Suprapubic skin (tissue), 4 donors: ENCODE results near the gene HSP90AB1. TPM values are rescaled to one million over a fixed set of nuclear protein-coding genes. Genes with fewer than 3 reads are reported as not detected.

ENCODE experiments used
- DNase-seq, 2 donors: peaks; one replicate each; pipeline ENCODE4 v3.0.0-alpha.2; 2019; ENCODE audit warnings: low spot score in 2 of 2
- H3K27ac ChIP-seq: fragments of 200-600 bp; sonication (generic); one replicate; pipeline ENCODE4 v1.5.1; 2019
- H3K27me3 ChIP-seq: fragments of 200-600 bp; sonication (generic); one replicate; pipeline ENCODE4 v1.5.1; 2019
- H3K36me3 ChIP-seq: fragments of 200-600 bp; sonication (generic); one replicate; pipeline ENCODE4 v1.5.1; 2019
- H3K4me1 ChIP-seq: fragments of 200-600 bp; sonication (generic); one replicate; pipeline ENCODE4 v1.5.1; 2019
- H3K4me3 ChIP-seq: fragments of 200-600 bp; sonication (generic); one replicate; pipeline ENCODE4 v1.5.1; 2019; ENCODE audit warnings: mild to moderate bottlenecking
- H3K9me3 ChIP-seq: fragments of 200-600 bp; sonication (generic); one replicate; pipeline ENCODE4 v1.5.1; 2019
- EP300 ChIP-seq: sonication (generic); formaldehyde crosslinking; IDR thresholded peaks from one replicate; pipeline ENCODE4 v1.6.1; 2017; ENCODE audit warnings: antibody characterized with exemption
- POLR2A ChIP-seq, 2 donors: fragments of 450-650 bp; IDR thresholded peaks; one replicate each; pipeline ENCODE4 v1.6.1; 2017; ENCODE audit warnings: antibody characterized with exemption in 2 of 2, mild to moderate bottlenecking in 2 of 2, moderate library complexity in 2 of 2
- POLR2AphosphoS5 ChIP-seq, 3 donors: sonication (generic); formaldehyde crosslinking; IDR thresholded peaks; one replicate each; pipeline ENCODE4 v1.6.1; 2017; ENCODE audit warnings: antibody characterized with exemption in 3 of 3
- WGBS: methylation state at CpG from one replicate; pipeline ENCODE4 v1.1.5; 2018; 5-methylcytosine and 5-hydroxymethylcytosine counted together
- total RNA-seq, 4 donors: library from RNA; depleted of rRNA; stranded (reverse); fragments of >200 nt; gene quantifications; one replicate each; pipeline ENCODE4 v1.1.0, GENCODE V29; 2016
- TF ChIP-seq, protein P1 (sequence below), 2 donors: fragments of 200-600 bp in 1 of 2; fragments of 450-650 bp in 1 of 2; sonication (generic) in 1 of 2; IDR thresholded peaks; one replicate each; pipeline ENCODE4 v1.5.1; 2016 to 2019; ENCODE audit warnings: antibody characterized with exemption in 2 of 2, mild to moderate bottlenecking in 1 of 2, moderate library complexity in 1 of 2

Gene HSP90AB1
- total RNA-seq, 4 donors from 2014 or later, result 450 to 830 (median 678) TPM

DNA sequence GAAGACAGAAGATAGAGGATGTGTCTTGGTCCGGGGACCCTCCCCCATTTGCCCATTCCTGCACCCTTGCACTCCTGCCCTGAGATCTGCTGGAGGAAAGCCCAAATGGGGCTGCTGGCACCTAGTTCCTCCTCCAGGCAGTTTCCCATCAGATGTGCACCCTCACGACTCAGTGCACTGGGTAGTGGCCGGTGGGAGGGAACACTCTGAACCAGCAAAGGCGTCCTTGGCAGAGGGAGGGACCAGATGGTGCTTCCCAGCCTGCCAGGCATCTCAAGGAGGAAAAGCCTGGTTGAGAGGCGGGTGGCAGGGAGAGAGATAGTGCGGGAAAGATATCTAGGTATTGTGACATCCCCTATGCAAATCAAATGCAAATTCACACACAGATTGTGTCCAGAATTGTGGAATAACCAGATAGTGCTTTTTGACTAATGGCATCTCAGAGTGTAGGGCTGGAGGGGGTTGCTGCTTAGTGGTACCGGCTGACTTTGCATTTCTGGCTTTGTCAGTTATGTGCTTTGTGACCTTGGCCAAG, 42.9 kb downstream of the HSP90AB1 start:
- Histone ChIP-seq H3K4me1 (peaks cover 3% of the 10 kb centered on the region), H3K4me3 (no peak overlapping the region), H3K27me3 (peaks cover 62% of the 10 kb centered on the region), H3K27ac (no peak overlapping the region), H3K9me3 (no peaks in the 10 kb centered on the region), H3K36me3 (no peaks in the 10 kb centered on the region)
- WGBS, result 36% methylated on average over 6 of the region's 7 CpGs
- no peak for DNase-seq
- TF ChIP-seq EP300 (no peak), POLR2AphosphoS5 (IDR thresholded peaks at IDR 0.05) (no peak), POLR2A (IDR thresholded peaks at IDR 0.05) (no peak)
- TF ChIP-seq, protein P1, sequence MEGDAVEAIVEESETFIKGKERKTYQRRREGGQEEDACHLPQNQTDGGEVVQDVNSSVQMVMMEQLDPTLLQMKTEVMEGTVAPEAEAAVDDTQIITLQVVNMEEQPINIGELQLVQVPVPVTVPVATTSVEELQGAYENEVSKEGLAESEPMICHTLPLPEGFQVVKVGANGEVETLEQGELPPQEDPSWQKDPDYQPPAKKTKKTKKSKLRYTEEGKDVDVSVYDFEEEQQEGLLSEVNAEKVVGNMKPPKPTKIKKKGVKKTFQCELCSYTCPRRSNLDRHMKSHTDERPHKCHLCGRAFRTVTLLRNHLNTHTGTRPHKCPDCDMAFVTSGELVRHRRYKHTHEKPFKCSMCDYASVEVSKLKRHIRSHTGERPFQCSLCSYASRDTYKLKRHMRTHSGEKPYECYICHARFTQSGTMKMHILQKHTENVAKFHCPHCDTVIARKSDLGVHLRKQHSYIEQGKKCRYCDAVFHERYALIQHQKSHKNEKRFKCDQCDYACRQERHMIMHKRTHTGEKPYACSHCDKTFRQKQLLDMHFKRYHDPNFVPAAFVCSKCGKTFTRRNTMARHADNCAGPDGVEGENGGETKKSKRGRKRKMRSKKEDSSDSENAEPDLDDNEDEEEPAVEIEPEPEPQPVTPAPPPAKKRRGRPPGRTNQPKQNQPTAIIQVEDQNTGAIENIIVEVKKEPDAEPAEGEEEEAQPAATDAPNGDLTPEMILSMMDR (IDR thresholded peaks at IDR 0.05), result no peak

DNA sequence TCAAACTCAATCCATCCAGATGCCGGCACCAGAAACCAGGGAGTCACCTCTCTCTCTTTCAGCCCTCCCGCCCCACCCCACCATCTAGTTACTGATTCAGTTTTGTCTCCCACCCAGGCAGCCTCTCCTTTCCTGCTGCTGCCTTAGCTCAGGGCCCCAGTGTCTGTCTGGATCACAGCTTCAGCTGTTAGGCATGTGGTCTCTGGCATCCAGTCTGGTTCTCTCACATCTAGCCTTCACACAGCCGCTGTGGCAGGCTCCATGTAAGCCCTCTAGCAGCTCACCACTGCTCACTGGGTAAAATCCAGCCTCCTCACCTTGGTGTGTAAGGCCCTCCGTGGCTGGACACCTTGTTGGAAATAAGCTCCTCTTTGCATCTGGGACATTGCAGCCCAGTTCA, 44.9 kb downstream of the HSP90AB1 start:
- 65% methylated on average over 4 of the region's 4 CpGs for WGBS
- Histone ChIP-seq H3K9me3 (no peaks in the 10 kb centered on the region), H3K4me3 (no peak overlapping the region), H3K4me1 (peaks cover 4% of the 10 kb centered on the region), H3K27ac (no peak overlapping the region), H3K36me3 (no peaks in the 10 kb centered on the region), H3K27me3 (peaks cover 77% of the 10 kb centered on the region)
- TF ChIP-seq EP300, result no peak
- TF ChIP-seq POLR2A (IDR thresholded peaks at IDR 0.05), result no peak
- TF ChIP-seq POLR2AphosphoS5 (IDR thresholded peaks at IDR 0.05), result no peak
- DNase-seq, result no peak

DNA sequence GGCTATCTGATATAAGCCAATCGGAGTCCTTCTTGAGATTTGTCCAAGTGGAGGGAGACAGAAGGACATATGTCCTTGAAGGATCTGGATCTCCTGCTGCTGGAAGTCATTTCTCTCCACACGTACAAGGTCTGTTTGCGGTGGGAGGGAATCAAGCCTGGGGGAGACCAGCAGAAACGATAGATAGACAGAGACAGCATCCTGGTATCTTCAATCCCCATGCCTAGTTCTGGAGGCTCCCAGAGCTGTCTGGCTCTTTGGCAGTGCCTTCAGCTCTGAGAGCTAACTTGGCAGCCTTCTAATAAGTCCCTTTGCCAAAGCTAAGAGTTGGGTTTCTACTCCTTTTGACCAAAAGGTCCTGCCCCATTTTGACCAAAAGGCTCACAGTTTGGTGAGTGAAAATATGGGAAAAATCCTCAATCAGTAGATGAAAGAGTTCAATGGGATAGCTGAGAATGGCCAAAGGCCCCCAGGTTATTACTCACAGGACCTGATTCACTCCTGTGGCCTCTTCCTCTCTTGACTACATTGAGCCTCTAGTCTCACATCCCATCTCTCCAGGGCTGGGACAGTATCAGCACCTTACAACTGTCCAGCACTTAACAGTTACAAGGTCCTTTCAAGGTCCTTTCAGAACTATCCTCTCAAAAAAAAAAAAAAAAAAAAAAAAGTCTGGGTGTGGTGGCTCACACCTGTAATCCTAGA, 45.9 kb downstream of the HSP90AB1 start:
- Histone ChIP-seq H3K27ac (no peak overlapping the region), H3K27me3 (peaks cover 80% of the 10 kb centered on the region), H3K9me3 (no peaks in the 10 kb centered on the region), H3K4me1 (peaks cover 13% of the 10 kb centered on the region), H3K4me3 (no peak overlapping the region), H3K36me3 (no peaks in the 10 kb centered on the region)
- 73% methylated on average over 4 of the region's 4 CpGs for WGBS
- TF ChIP-seq POLR2A (IDR thresholded peaks at IDR 0.05) (no peak), POLR2AphosphoS5 (IDR thresholded peaks at IDR 0.05) (no peak), EP300 (no peak)
- TF ChIP-seq, protein P1 (IDR thresholded peaks at IDR 0.05), result no peak
- no peak for DNase-seq

DNA sequence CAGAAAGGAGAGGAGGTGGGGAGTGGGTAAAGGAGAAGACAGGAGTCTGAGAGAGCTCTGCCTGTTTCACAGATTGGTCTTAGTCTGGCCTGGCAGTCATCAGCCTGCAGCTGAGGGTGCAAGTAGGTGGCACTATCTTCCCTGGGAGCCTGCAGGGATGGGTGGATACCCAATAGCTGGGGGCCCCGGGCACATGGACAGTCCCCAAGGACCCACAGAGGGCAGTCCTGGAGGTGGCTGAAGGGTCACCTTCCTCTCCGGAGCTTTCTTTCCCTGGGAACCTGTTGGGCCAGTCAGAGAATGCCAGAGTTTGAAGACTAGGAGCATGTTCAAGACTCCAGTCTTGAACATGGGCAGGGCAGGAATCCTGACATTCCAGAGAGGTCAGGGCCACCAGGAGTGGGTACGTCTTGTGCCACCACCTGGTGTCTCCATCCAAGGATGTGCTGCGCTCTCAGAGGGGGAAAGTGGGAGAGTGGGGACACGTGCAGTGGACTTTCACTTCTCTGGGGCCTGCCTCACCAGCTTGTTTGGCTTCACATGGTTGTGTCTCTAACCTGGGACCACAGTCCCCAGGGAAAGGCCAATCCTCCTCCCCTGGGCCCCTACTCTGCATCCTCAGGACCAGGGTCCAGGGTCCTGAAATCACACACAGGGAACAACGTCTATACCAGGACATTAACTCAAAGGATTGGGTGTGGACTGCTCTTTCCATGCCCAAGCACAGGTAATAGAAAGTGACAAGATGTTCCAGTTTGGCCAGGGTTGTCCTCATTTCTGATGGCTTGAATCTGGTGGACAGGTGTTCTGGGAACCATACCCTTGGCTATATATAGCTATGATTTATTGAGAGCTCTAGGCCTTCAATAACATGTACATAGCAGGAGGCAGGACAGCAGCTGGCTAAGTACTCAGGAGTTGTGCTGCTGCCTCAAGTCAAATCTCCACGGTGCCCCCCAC, 48.2 kb downstream of the HSP90AB1 start:
- no peak for DNase-seq
- Histone ChIP-seq H3K9me3 (no peaks in the 10 kb centered on the region), H3K27me3 (peaks cover 70% of the 10 kb centered on the region), H3K27ac (no peak overlapping the region), H3K4me3 (no peak overlapping the region), H3K4me1 (peaks cover 14% of the 10 kb centered on the region), H3K36me3 (peaks cover 1% of the 10 kb centered on the region)
- WGBS, result 78% methylated on average over 7 of the region's 7 CpGs
- TF ChIP-seq POLR2AphosphoS5 (IDR thresholded peaks at IDR 0.05), result no peak
- no peak for TF ChIP-seq POLR2A (IDR thresholded peaks at IDR 0.05)
- TF ChIP-seq, protein P1 (IDR thresholded peaks at IDR 0.05), result no peak
- TF ChIP-seq EP300, result no peak

DNA sequence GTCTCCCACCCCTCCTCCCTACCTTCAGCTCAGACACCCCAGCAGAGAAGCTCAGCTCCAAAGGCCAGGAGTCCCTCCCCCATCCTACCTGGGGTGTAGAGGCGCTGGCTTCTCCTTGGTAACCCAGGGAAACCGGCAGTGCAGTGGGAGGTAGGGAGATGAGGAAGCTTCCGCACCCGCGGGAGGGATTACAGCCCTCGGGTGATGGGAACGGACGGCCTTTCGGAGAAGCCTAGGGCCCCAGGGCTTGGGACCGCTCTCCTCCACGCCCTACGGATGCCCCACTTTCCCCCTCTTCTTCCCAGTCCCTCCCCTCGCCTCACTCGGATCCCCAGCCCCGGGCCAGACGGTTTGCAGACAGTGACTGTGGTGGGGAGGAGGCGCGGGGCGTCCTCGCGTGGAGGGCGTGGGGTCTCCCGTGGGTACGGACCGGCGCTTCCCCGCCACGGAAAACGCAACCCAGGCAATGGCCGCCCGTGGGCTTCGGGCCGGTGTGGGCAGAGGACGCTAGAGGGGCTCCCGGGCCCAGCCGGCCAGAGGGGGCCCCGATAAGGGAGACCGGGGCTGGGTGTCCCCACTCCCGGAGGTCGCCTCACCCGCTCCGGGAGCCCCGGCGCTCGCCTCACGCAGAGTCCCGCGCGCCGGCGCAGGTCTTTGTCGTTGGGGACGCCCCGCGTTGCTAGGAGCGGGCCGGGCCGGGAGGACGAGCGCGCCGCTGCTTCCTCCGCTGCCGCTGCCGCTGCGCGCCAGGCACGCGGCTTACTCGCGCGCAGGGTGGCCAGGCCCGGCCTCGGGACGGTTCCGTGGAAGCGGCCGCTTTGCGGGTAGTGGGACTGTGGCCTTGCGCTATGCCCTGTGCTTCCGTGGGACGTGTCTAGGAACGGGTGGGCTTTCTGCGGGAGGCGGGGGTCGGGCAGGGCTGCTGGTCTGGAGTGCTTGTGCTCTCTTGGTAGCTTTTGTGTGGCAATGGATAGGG, 50.5 kb downstream of the HSP90AB1 start:
- TF ChIP-seq POLR2AphosphoS5 (IDR thresholded peaks at IDR 0.05), result no peak
- TF ChIP-seq, protein P1 (IDR thresholded peaks at IDR 0.05), result no peak
- no peak for TF ChIP-seq EP300
- no peak for TF ChIP-seq POLR2A (IDR thresholded peaks at IDR 0.05)
- no peak for DNase-seq
- Histone ChIP-seq H3K27ac (no peak overlapping the region), H3K4me1 (peaks cover 14% of the 10 kb centered on the region), H3K9me3 (no peaks in the 10 kb centered on the region), H3K36me3 (peaks cover 24% of the 10 kb centered on the region), H3K4me3 (peak overlapping the region; percentile 50), H3K27me3 (peaks cover 48% of the 10 kb centered on the region)
- 0% methylated on average over 18 of the region's 86 CpGs for WGBS
